ENCODE results near the gene TCERG1L. TPM values are rescaled to one million over a fixed set of nuclear protein-coding genes. Genes with fewer than 3 reads are reported as not detected.

TCERG1L gene
- total RNA-seq, 4 donors from 2014 or later: 0.42 to 1.3 TPM; not detected in 2

DNA sequence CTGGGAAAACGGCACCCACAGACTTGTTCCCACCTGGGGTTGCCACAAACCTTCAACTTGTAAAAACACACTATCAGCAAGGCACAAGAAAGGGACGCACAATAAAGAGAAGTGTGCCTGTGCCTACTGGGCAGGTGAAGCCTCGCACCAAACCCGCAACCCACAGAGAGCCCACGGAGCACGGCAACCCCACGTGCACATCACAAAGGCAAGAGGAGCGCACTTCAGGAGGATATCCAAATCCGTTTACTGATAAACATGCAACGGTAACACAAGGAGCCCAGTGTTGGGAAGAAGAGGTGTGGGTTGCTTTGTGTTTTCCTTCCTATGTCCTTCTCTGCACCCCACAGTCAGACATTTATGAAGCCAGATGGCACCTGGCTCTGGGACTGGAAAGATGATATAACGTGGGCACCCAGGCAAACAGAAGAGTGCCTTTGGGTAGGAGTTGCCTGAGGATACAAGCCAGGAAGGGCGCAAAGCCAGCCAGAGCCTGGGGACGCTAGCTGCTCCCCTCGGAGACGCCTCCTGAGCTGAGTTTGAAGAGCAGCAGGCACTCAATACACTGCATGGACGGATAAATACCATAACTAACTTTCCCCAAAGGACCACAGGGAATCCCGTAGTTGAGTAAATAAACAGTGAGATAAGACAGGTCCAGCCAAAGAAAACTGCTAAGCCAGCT, 41.6 kb downstream of the TCERG1L start:
- H3K4me3 ChIP-seq: no peak overlapping the region
- H3K27me3 ChIP-seq: no peaks in the 10 kb centered on the region
- DNase-seq (ENCODE audit: low spot score in 2 of 2): no peak
- TF ChIP-seq, protein P1, sequence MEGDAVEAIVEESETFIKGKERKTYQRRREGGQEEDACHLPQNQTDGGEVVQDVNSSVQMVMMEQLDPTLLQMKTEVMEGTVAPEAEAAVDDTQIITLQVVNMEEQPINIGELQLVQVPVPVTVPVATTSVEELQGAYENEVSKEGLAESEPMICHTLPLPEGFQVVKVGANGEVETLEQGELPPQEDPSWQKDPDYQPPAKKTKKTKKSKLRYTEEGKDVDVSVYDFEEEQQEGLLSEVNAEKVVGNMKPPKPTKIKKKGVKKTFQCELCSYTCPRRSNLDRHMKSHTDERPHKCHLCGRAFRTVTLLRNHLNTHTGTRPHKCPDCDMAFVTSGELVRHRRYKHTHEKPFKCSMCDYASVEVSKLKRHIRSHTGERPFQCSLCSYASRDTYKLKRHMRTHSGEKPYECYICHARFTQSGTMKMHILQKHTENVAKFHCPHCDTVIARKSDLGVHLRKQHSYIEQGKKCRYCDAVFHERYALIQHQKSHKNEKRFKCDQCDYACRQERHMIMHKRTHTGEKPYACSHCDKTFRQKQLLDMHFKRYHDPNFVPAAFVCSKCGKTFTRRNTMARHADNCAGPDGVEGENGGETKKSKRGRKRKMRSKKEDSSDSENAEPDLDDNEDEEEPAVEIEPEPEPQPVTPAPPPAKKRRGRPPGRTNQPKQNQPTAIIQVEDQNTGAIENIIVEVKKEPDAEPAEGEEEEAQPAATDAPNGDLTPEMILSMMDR (IDR thresholded peaks at IDR 0.05): no peak
- no peak for TF ChIP-seq EP300 (IDR thresholded peaks at IDR 0.05)
- TF ChIP-seq POLR2A (IDR thresholded peaks at IDR 0.05): no peak
- H3K4me1 ChIP-seq: no peaks in the 10 kb centered on the region
- WGBS, 2 donors: 67 to 69% methylated on average over 17 of the region's 17 CpGs
- H3K27ac ChIP-seq: no peak overlapping the region
- H3K36me3 ChIP-seq: no peaks in the 10 kb centered on the region
- peaks cover 0 to 21% (median 0%) of the 10 kb centered on the region in 4 donors for H3K9me3 ChIP-seq

DNA sequence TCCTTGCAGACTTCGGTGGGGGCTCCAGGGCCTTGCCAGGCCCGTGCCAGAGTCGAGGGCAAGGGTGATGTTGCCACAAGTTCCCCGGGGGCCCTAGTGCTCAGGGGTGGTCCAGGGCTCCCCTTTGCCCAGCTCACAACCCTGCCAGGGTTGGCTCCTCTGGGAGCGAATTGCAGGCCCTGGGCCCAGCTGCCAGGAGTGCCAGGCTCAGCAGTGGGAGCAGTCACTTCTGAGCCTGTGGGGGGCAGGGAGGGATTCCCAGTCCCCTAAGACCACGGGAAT, 43.8 kb downstream of the TCERG1L start:
- no peak for DNase-seq (ENCODE audit: low spot score in 2 of 2)
- no peaks in the 10 kb centered on the region for H3K27me3 ChIP-seq
- TF ChIP-seq POLR2A (IDR thresholded peaks at IDR 0.05) (no peak), EP300 (IDR thresholded peaks at IDR 0.05) (no peak)
- TF ChIP-seq, protein P1 (IDR thresholded peaks at IDR 0.05): no peak
- H3K36me3 ChIP-seq: no peaks in the 10 kb centered on the region
- no peak overlapping the region for H3K4me3 ChIP-seq
- peaks cover 0 to 21% (median 0%) of the 10 kb centered on the region in 4 donors for H3K9me3 ChIP-seq
- 82 to 85% methylated on average over 5 of the region's 6 CpGs for WGBS, 2 donors
- no peaks in the 10 kb centered on the region for H3K4me1 ChIP-seq
- H3K27ac ChIP-seq: no peak overlapping the region

- Histone ChIP-seq H3K9me3 (peaks cover 0 to 21% (median 0%) of the 10 kb centered on the region in 4 donors), H3K4me1 (no peaks in the 10 kb centered on the region), H3K27me3 (no peaks in the 10 kb centered on the region), H3K36me3 (no peaks in the 10 kb centered on the region), H3K27ac (no peak overlapping the region), H3K4me3 (no peak overlapping the region)
- TF ChIP-seq, protein P1 (IDR thresholded peaks at IDR 0.05): no peak
- no peak for TF ChIP-seq POLR2A (IDR thresholded peaks at IDR 0.05)
- TF ChIP-seq EP300 (IDR thresholded peaks at IDR 0.05): no peak
- 87 to 97% methylated on average over 9 to 13 of the region's 14 CpGs for WGBS, 2 donors
- no peak for DNase-seq (ENCODE audit: low spot score in 2 of 2)
Observed at GRCh38 chr10:131266936-131267813, 44.3 kb downstream of the TCERG1L start.

DNA sequence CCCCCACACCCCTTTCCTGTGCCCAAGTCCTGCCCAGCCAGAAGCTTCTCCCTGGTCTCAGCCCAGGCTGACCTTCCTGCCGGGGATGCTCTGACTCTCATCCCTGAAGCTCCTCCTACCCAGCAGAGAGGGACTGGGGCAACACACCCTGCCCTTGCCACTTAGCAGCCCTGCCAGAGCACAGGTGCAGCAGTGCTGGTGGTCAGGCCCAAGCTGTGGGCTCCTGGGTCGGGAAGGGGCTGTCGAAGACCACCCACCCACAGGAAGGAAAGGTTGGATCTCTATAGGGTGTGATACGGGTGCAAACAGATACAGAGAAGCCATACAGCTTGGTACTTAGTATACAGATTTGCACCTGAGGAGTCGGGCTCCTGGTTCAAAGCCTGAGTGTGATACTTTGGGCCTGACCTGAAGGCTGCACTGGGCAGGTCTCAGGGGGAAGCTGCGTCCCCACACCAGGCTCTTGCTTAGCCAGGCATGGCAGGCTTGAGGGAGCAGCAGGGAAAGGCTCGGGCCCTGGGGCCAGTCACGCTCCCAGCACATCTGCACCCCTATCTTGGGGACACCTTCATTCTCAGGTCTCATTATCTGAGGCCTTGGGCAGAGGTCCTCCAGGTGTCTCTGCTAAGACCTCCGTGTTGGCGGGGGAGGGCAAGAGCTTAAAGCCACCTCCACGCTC, 47.3 kb downstream of the TCERG1L start:
- H3K36me3 ChIP-seq: no peaks in the 10 kb centered on the region
- H3K27me3 ChIP-seq: no peaks in the 10 kb centered on the region
- TF ChIP-seq POLR2A (IDR thresholded peaks at IDR 0.05) (no peak), EP300 (IDR thresholded peaks at IDR 0.05) (no peak)
- TF ChIP-seq, protein P1 (IDR thresholded peaks at IDR 0.05): no peak
- peaks cover 0 to 21% (median 0%) of the 10 kb centered on the region in 4 donors for H3K9me3 ChIP-seq
- H3K4me3 ChIP-seq: no peak overlapping the region
- no peaks in the 10 kb centered on the region for H3K4me1 ChIP-seq
- no peak for DNase-seq (ENCODE audit: low spot score in 2 of 2)
- no peak overlapping the region for H3K27ac ChIP-seq
- 72 to 74% methylated on average over 4 to 11 of the region's 11 CpGs for WGBS, 2 donors

All from tibial nerve (tissue), 4 donors.